Astrocyte (in vitro differentiated cells and primary cell): ENCODE results near the gene CACNB1.

Experiments
- EZH2 ChIP-seq: IDR thresholded peaks from 2 replicates; pipeline ENCODE4 v1.6.1; 2012; ENCODE audit warnings: mild to moderate bottlenecking, low read length, inconsistent platforms; ENCODE audit not compliant: insufficient read depth
- TF ChIP-seq, protein P1 (sequence below): IDR thresholded peaks from 2 replicates; pipeline ENCODE4 v1.5.1; 2011; ENCODE audit warnings: low read depth, mild to moderate bottlenecking, inconsistent platforms, low read length, moderate library complexity; ENCODE audit not compliant: insufficient read depth

DNA sequence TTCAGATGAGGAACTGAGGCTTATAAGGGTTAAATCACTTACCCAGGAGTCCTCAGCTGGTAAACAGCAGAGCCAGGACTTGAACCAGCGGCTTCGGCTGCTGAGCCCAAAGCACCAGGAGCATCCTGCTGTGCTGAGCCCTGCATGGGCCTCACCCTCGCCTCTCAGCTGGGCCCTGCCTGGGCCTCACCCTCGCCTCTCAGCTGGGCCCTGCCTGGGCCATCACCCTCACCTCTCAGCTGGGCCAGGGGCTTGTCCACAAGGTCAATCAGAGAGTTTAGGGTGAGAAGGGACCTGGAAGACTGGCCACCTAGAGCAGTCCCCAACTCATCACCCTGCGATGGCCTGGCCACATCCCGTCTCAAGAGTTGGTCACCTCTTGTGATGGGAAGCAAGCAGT, 24.1 kb upstream of the CACNB1 start:
- TF ChIP-seq, protein P1, sequence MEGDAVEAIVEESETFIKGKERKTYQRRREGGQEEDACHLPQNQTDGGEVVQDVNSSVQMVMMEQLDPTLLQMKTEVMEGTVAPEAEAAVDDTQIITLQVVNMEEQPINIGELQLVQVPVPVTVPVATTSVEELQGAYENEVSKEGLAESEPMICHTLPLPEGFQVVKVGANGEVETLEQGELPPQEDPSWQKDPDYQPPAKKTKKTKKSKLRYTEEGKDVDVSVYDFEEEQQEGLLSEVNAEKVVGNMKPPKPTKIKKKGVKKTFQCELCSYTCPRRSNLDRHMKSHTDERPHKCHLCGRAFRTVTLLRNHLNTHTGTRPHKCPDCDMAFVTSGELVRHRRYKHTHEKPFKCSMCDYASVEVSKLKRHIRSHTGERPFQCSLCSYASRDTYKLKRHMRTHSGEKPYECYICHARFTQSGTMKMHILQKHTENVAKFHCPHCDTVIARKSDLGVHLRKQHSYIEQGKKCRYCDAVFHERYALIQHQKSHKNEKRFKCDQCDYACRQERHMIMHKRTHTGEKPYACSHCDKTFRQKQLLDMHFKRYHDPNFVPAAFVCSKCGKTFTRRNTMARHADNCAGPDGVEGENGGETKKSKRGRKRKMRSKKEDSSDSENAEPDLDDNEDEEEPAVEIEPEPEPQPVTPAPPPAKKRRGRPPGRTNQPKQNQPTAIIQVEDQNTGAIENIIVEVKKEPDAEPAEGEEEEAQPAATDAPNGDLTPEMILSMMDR = no peak
- TF ChIP-seq EZH2 = no peak
